HG03196 (cell line): ENCODE results near the gene HBQ1.
"Not testable (repeated sequence)": the region's sequence is repeated elsewhere in the genome, so short reads cannot be mapped to it uniquely, and the experiment has no call there.

Experiments used
- ATAC-seq: cut with Tn5 transposase; IDR thresholded peaks from one replicate; pipeline ENCODE4 v1.9.1; 2021; ENCODE audit not compliant: unreplicated experiment

The HBQ1 gene

DNA sequence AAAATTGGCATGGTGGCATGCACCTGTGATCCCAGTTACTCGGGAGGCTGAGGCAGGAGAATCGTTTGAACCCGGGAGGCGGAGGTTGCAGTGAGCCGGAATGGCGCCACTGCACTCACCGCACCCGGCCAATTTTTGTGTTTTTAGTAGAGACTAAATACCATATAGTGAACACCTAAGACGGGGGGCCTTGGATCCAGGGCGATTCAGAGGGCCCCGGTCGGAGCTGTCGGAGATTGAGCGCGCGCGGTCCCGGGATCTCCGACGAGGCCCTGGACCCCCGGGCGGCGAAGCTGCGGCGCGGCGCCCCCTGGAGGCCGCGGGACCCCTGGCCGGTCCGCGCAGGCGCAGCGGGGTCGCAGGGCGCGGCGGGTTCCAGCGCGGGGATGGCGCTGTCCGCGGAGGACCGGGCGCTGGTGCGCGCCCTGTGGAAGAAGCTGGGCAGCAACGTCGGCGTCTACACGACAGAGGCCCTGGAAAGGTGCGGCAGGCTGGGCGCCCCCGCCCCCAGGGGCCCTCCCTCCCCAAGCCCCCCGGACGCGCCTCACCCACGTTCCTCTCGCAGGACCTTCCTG is at the start of gene HBQ1:
Gene HBQ1, plus strand, starts transcription at position 359 of the 575 bp plus-strand sequence. Its CDS starts 28 bp downstream, at position 387.
- no peak for ATAC-seq

DNA sequence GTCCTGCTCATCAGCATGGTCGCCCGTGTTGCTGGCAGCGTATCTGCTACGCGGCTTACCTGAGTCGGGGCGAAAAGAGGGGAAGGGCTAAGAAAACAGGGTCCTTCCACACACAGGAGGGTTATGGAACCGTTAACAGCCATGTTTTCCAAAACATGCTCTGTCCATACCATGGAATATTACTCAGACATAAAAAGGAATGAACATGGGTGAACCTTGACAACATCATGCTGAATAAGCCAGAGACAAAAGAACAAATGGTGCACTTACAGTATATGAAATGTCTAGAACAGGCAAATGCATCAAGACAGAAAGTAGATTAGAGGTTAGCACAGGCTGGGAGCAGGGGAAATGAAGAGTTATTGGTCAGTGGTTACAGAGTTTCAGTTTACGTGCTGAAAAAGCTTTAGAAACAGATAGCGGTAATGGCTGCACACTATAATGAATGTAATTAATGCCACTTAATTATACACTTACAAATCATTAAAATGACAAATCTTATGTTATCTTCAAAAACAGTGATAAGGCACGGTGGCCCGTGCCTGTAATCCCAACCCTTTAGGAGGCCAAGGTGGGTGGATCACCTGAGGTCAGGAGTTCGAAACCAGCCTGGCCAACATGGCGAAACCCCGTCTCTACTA is 49.6 kb upstream of the HBQ1 start:
- ATAC-seq = no peak

DNA sequence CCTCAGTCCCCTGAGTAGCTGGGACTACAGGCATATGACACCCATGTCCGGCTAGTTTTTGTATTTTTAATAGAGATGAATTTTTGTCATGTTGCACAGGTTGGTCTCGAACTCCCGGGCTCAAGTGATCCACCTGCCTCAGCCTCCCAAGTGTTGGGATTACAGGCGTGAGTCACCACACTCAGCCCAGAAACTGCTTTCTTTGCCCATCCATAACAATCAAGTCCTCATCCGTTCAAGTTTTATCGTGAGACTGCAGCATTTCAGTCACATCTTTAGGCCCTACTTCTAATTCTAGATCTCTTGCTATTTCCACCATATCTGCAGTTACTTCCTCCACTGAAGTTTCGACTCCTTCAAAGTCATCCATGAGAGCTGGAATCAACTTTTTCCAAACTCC is 48.1 kb upstream of the HBQ1 start:
- no peak for ATAC-seq

DNA sequence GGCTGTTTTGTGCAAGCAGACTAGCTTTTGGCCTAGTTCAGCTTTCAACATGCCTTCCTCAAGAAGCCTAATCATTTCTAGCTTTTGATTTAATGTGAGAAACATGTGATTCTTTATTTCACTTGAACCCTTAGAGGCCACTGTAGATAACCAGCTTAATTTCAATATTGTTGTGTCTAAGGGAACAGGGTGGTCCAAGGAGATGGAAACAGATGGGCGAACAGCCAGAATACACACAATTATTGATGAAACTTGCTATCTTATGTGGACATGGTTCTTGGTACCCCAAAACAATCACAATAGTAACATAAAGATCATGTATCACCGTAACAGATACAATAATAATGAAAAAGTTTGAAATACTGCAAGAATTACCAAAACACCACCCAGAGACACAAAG is 46.5 kb upstream of the HBQ1 start:
- ATAC-seq = no peak

DNA sequence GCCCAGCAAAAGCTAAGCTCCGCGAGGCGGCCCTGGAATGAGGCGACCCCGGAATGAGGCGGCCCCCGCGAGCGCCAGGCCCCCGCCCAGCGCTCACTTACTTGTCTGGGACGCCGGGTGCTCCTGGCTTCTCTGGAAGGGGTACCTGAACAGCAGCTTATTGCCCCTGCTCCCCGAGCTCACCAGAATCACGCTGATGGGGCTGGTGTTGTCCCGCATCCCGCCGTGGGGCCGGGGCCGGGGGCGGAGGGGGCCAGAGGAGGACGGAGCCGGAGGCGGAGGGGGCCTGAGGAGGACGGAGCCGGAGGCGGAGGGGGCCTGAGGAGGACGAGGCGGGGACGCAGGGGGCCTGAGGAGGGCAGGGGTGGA is 42.2 kb upstream of the HBQ1 start:
- no peak for ATAC-seq

DNA sequence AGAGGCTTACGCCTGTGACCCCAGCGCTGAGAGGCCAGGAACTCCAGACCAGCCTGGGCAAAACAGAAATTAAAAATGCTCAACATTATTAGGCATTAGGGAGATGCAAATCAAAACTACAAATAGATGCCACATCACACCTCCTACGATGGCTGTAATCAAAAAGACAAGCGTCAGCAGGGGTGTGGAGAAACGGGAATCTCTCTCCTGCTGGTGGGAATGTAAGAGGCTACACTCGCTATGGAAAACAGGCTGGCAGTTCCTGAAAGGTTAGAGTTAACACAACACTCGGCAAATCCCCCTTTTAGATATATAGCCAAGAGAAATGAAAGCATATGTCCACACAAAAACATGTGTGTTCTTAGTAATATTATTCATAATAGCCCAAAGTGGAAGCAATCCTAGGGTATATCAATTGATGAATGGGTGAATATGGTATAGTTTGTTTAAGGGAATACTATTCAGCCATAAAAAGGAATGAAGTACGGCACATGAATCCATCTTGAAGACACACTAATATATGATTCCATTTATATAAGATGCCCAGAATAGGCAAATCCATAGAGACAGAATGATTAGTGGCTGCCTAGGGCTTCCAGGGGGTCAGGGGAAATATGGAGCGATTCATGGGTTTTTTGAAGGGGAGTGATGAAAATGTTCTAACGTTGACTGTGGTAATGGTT is 39.9 kb upstream of the HBQ1 start:
- ATAC-seq = no peak

DNA sequence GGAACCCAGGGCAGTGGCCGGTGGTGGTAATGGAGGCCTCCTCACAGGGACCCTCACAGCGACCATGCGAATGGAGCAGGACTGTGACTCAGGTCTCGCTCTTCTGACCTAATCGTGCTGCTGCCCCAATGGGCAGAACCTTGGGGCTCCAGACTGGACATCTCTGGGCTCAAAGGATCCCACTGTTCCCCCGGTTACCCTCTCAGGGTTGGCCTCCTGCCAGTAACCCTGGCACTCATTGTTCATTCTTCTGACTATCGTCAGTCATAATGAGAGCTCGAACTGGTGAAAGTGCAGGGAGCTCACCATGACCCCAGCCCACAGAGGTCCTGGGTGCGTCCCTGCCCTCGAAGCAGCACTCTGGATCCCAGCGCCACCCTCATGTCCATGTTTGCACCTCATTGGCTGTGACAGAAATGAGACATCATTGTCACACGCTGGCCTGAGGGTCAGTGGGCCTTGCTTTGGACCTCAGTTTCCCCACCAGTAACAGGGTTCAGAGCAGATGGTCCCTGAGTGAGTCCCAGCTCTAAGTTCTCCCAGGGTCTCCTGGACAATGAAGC is 37.8 kb upstream of the HBQ1 start:
- ATAC-seq = no peak

DNA sequence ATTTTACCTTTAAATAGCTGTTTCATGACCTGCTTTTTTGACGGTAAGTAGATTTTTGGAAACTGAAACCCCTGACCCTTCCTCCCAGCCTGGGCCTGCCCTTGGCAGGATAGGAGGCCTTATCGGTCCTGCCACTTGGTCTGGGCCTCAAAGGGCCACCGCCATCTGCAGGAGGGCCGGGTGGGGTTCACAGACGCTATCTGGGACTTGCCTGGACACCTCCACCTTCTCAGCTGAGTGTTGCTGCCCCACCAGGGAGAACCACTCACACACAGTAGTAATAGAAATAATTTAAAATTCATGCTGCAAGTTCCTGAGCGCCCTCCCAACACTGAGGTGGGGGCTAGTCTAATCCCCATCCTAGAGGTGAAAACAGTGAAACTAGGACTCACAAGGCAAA is 37.2 kb upstream of the HBQ1 start:
- no peak for ATAC-seq

DNA sequence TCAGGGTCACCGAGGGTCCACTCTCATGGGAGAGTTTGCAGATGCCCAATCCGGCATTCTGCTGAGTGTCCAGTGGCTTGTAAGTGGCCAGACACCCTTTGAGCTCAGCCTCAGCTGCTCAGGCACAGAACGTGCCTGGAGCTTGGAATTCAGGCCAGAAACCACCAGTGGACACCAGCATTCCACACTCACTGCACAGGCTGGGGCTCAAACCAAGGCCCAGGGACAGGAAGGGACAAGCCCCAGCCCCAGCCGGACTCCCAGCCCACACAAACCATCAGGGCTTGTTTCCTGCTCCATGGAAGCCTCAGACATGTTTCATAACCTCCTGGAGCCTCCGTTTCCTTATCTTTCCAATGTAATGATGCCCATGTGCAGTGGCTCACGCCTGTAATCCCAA is 36.8 kb upstream of the HBQ1 start:
- ATAC-seq = no peak

DNA sequence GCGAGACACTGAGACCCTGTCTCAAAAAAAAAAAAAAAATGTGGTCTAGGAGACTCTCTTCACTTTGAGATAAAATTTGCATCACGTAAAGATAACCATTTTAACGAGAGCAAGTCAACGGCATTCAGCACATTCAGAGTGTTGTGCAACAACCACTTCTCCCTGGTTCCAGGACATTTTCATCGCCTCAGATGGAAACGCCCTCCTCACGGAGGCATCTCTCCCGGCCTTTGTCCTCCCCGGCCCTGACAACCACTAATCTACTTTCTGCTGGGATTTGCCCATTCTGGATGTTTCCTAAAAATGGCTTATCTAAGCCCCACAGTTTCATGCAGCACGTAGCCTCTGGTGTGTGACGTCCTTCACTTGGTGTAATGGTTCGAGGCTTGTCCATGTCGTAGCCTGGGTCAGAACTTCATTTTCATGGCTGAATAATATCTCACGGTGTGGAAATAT is 35.4 kb upstream of the HBQ1 start:
- ATAC-seq = no peak

DNA sequence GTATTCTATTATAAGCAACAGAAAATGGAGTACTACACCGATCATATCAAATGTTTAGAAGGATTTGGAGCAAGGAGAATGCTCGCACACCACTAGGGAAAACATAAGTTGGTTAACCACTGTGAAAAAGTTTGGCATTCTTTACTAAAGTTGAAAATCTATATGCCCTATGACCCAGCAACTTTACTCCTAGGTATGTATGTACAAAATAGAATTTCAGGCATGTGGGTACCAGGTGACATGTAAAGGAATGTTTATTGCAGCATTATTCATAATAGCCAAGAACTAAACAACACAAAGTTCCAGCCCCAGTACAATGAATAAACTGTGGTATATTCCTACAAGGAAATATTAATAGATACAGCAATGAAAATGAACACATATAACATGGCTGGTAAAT is 33.6 kb upstream of the HBQ1 start:
- ATAC-seq = no peak

DNA sequence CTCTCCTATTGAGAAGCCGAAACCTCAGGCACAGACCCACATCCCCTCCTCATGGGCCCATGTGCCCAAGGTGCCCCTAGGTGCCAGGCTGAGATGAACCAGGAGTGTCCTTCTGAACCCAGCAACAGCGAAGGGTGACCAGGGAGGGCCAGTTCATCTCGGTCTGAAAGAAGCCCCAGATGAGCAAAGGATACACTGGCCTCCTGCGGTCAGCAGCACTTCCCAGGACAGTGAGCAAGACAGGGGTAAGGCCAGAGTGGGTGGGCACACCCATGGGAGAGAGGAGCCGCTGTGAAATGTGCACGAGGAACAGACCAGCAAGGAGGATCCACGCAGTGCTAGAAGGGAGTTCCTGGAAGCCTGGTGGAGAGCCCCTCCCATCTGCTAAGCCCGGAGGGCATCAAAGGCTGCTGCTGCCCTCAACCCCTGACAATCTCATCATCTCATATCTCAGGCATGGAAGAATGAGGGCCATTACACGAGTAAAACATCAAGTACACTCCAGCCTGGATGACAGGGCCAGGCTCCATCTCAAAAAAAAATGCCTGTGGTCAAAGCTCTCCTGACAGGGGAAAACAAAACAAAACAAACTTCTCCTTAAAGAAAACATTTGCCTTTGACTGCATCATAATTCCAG is 31.1 kb upstream of the HBQ1 start:
- no peak for ATAC-seq

DNA sequence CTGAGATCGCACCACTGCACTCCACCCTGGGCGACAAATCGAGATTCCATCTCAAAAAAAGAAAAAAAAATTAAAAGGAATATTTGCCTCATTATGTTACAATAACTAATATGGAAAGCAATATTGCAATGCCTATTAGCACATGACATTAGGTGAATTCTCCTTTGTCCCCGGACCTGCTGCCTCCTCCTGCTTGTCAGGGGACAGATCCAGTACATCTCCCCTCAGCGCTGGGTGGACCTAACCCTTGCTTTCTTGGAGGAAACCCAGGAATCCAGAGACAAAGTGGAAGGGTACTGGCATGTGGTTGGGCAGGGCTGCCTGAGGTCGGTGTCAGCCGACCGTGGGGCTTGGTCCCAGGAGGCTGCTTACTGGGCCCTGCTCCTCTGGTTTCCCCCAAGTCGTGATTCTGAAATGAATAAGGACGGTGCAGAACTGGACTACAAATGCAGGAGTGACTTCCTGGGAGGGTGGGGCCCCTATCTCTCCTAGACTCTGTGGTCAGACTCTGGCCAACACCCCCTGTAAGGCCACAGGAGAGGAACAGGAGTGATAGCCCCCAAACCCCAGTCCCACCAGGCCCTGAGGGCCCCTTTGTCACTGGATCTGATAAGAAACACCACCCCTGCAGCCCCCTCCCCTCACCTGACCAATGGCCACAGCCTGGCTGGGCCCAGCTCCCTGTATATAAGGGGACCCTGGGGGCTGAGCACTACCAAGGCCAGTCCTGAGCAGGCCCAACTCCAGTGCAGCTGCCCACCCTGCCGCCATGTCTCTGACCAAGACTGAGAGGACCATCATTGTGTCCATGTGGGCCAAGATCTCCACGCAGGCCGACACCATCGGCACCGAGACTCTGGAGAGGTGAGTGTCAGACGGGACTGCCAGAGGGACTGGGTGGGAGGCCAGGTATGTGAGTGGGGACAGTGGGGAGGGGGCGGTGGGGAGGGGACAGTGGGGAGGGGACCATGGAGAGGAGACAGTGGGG is 27.8 kb upstream of the HBQ1 start, which contains the start of gene HBZ:
Gene HBZ, plus strand, starts transcription at position 504 of the 988 bp plus-strand sequence. Its CDS starts 266 bp downstream, at position 770.
- no peak for ATAC-seq

DNA sequence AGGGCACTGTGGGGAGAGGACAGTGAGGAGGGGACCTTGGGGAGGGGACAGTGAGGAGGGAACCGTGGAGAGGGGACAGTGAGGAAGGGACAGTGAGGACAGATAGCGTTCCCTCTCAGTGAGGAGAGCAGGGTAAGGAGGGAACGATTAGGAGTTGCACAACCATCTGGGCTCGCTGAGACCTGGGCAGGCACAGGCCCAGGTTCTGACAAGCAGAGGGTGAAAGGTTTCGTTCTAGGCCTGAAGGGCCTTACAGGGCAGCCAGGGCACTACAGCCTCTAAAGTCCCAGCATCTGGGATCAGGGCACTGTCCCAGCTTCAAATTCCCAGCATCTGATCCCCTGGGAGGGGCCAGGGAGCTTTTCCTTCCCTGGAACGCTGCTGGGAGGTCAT is 27.1 kb upstream of the HBQ1 start:
- not testable (repeated sequence) for ATAC-seq

DNA sequence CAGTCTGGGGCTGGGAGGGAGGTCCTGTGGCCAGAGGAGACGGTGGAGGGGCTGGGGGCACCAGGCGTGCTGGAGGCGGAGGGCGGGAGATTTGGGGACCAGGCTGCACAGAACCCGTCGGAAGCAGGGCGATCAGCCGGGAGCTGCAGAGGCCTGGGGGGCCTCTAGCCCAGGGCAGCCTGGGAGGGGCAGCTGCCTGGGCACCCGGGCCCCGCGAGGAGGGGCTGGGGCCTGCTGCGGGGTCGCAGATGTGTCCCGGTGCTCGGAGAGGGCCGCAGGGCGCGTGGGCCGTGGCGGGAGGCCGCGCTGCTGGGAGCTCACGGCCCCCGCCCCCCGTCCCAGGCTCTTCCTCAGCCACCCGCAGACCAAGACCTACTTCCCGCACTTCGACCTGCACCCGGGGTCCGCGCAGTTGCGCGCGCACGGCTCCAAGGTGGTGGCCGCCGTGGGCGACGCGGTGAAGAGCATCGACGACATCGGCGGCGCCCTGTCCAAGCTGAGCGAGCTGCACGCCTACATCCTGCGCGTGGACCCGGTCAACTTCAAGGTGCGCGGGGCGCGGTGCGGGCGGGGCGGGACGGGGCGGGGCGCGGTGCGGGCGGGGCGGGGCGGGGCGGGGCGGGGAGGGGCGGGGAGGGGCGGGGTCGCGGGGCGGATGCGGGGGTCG is 26.6 kb upstream of the HBQ1 start:
- not testable (repeated sequence) for ATAC-seq

DNA sequence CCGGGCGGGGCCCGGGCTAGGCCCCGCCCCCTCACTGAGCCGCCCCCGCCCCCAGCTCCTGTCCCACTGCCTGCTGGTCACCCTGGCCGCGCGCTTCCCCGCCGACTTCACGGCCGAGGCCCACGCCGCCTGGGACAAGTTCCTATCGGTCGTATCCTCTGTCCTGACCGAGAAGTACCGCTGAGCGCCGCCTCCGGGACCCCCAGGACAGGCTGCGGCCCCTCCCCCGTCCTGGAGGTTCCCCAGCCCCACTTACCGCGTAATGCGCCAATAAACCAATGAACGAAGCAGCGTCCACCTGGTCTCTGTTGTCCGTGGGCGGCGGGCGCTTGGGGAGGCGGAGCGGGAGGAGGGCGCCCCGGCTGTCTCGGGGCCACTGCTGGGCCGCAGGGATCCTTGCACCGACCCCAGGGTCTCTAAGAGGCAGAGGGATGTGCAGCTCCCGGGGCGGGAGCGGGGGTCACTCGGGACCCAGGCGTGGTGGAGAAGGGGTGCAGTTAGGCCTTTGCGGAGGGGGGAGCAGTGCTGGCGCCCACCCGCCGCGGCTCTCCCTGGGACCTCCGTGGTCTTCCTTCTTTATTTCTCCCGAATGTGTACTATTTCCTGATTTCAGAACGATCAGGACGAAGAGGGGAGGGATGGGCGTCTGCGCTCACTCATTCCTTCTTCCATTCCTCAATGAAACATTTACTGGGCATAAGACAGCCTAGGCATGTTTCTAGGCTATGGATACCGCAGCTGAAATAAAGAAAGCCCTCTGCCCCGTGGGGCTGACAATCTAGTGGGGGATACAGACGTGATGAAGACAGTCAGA is 25.8 kb upstream of the HBQ1 start:
- ATAC-seq = no peak

DNA sequence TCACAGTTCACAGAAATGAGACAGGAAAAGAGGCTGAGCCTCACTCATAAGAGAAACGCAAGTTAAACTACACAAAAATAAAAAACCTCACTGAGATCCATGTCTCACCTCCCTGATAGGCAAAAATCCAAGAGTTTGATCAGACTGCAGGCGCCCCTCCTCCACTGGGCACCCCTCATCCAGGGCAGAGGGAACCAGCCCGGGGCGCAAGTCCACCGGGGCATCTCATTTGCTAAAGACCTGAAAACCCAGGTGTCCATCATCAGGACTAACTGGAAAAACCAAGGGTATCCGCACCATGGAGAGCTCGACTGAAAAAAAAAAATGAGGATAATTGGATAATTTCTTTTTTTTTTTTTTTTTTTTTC is 25.2 kb upstream of the HBQ1 start:
- no peak for ATAC-seq

DNA sequence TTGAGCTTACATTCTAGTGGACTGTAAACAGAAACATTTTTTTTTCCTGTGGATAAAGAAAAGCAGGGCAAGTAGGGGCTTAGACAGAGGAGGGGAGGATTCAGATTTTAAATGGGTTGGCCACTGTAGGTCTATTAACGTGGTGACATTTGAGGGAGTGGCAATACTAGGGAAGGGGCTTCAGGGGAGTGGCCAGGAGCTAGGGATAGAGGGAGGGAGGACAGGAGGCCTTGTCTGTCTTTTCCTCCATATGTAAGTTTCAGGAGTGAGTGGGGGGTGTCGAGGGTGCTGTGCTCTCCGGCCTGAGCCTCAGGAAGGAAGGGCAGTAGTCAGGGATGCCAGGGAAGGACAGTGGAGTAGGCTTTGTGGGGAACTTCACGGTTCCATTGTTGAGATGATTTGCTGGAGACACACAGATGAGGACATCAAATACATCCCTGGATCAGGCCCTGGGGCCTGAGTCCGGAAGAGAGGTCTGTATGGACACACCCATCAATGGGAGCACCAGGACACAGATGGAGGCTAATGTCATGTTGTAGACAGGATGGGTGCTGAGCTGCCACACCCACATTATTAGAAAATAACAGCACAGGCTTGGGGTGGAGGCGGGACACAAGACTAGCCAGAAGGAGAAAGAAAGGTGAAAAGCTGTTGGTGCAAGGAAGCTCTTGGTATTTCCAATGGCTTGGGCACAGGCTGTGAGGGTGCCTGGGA is 21.0 kb upstream of the HBQ1 start:
- no peak for ATAC-seq
